HepG2 (cell line): Measurements from ENCODE around the gene TRIM49D1. TPM values are rescaled to one million over a fixed set of nuclear protein-coding genes. Genes with fewer than 3 reads are reported as not detected.
"Not testable (repeated sequence)": the region's sequence is repeated elsewhere in the genome, so short reads cannot be mapped to it uniquely, and the experiment has no call there.

ENCODE experiments used
- ATAC-seq: fragments of 200-7000 bp; cut with Tn5 transposase; 3 replicates; pipeline ENCODE4 v1.9.1; 2020; ENCODE audit warnings: mild to moderate bottlenecking, moderate library complexity
- BruUV-seq: library from RNA; stranded (reverse); fragments of 400-500 nt; replicated peaks from 2 replicates; lab custom pipeline; 2021; lab: Mats Ljungman, UMichigan
- CTCF ChIA-PET: fragments of 300-600 bp; formaldehyde crosslinking; extraction: SDS; loops from one replicate; lab custom pipeline; 2021; ENCODE audit warnings: low total read pairs, inconsistent platforms, low intra/inter-chr PET ratio; lab: Yijun Ruan, JAX
- POLR2A ChIA-PET: fragments of 350-600 bp; sonication (Branson Sonifier 250); formaldehyde crosslinking; loops from one replicate; lab custom pipeline; 2020; ENCODE audit warnings: antibody characterized with exemption, inconsistent platforms; lab: Yijun Ruan, JAX
- DNase-seq: peaks from one replicate; pipeline ENCODE4 v3.0.0-alpha.2; 2015; ENCODE audit warnings: low spot score
- FAIRE-seq: peaks from 3 replicates; lab custom pipeline; 2011; peaks lifted over from hg19 to GRCh38; lab: Jason Lieb, UNC
- H2AFZ ChIP-seq: one replicate; pipeline ENCODE4 v1.6.1; 2011; ENCODE audit warnings: low read length, inconsistent platforms
- H3K27ac ChIP-seq: fragments of 300-600 bp; 3 replicates; pipeline ENCODE4 v1.8.0; 2011; ENCODE audit warnings: mixed run types, mild to moderate bottlenecking, mixed read lengths, low read length, inconsistent platforms; ENCODE audit not compliant: insufficient read depth; ENCODE audit errors: extremely low read length
- H3K27me3 ChIP-seq, 2 experiments: fragments of 200-600 bp in 1 of 2; 2 replicates in 1 of 2; 3 replicates in 1 of 2; pipeline versions ENCODE4 v1.6.0 to v1.8.0; 2011; ENCODE audit warnings: low read length in 2 of 2, mild to moderate bottlenecking in 2 of 2, moderate library complexity in 2 of 2, inconsistent platforms in 1 of 2; ENCODE audit not compliant: insufficient read depth in 2 of 2, control insufficient read depth in 1 of 2
- H3K36me3 ChIP-seq, 2 experiments: fragments of 200-600 bp in 1 of 2; replicated peaks in 1 of 2; 2 replicates in 1 of 2; 3 replicates in 1 of 2; pipeline versions ENCODE4 v1.5.1 to v1.8.0; 2011; ENCODE audit warnings: low read length in 2 of 2, inconsistent platforms in 1 of 2; ENCODE audit not compliant: insufficient read depth in 2 of 2, control insufficient read depth in 1 of 2
- H3K4me1 ChIP-seq: 2 replicates; pipeline ENCODE4 v1.5.1; 2012; ENCODE audit warnings: low read length, inconsistent platforms; ENCODE audit not compliant: insufficient read depth
- H3K4me2 ChIP-seq: 2 replicates; pipeline ENCODE4 v1.6.0; 2011; ENCODE audit warnings: low read depth, low read length, inconsistent platforms
- H3K4me3 ChIP-seq, 3 experiments: fragments of 200-600 bp in 1 of 3; sonication (generic), shearing (Covaris generic) in 1 of 3; replicated peaks in 1 of 3; 2 replicates each; pipeline ENCODE4 v1.5.1; 2011 to 2016; ENCODE audit warnings: low read length in 3 of 3, inconsistent platforms in 2 of 3, low read depth in 2 of 3, mild to moderate bottlenecking in 2 of 3, control low read depth in 1 of 3, mixed read lengths in 1 of 3; ENCODE audit not compliant: insufficient read depth in 1 of 3
- H3K79me2 ChIP-seq: one replicate; pipeline ENCODE4 v1.6.1; 2011; ENCODE audit warnings: low read length, inconsistent platforms; ENCODE audit not compliant: insufficient read depth
- H3K9ac ChIP-seq: 2 replicates; pipeline ENCODE4 v1.6.0; 2011; ENCODE audit warnings: mild to moderate bottlenecking, low read depth, low read length, inconsistent platforms; ENCODE audit not compliant: insufficient read depth
- H3K9me3 ChIP-seq: 2 replicates; pipeline ENCODE4 v1.5.1; 2012; ENCODE audit warnings: mild to moderate bottlenecking, low read length
- H4K20me1 ChIP-seq: 2 replicates; pipeline ENCODE4 v1.6.0; 2011; ENCODE audit warnings: inconsistent platforms, mild to moderate bottlenecking, low read length, moderate library complexity; ENCODE audit not compliant: insufficient read depth
- XBP1 ChIP-seq: sonication (generic); formaldehyde crosslinking; IDR thresholded peaks from 2 replicates; pipeline ENCODE4 v1.5.0; 2020; ENCODE audit warnings: missing genetic modification reagents
- WGBS: methylation state at CpG from one replicate; pipeline ENCODE4 v1.1.6; 2017; ENCODE audit warnings: low lambda C conversion rate; 5-methylcytosine and 5-hydroxymethylcytosine counted together
- in situ Hi-C: cut with HindIII; loops from 2 replicates; pipeline ENCODE4 v1.10.0; 2017; ENCODE audit warnings: low pct_unique_long_range_greater_than_20kb; ENCODE audit not compliant: extremely low pct_ligation_motif_present
- intact Hi-C: fragments of 100-400 bp; cut with micrococcal nuclease; formaldehyde crosslinking; loops from one replicate; pipeline ENCODE4 v1.10.0; 2022; ENCODE audit not compliant: unreplicated experiment
- polyA plus RNA-seq, 8 experiments: library from polyadenylated mRNA; depleted of rRNA in 3 of 8; stranded (reverse) in 7 of 8; unstranded in 1 of 8; fragments of >200 nt; fragmentation: Illumina TruSeq in 4 of 8; extraction: Trizol in 4 of 8; gene quantifications; 2 replicates each; pipeline versions ENCODE4 v1.2.1 to v1.2.3, GENCODE V29; 2011 to 2016; ENCODE audit warnings: low read depth in 4 of 8, missing spikeins in 1 of 8, mixed read lengths in 1 of 8; ENCODE audit not compliant: insufficient read depth in 1 of 8
- total RNA-seq, 5 experiments: library from RNA; depleted of rRNA; stranded (reverse); fragments of >200 nt; fragmentation: Illumina TruSeq; extraction: Trizol; gene quantifications; 2 replicates each; pipeline ENCODE4 v1.2.3, GENCODE V29; 2016; ENCODE audit warnings: low read depth in 1 of 5
- TF ChIP-seq, protein P1 (sequence below): sonication (generic); formaldehyde crosslinking; IDR thresholded peaks from 2 replicates; pipeline ENCODE4 v1.4.0; 2020; ENCODE audit warnings: missing genetic modification reagents, borderline replicate concordance

The TRIM49D1 gene
- total and polyA plus RNA-seq, 2 of the 13 experiments (the other 11 are each of a cell fraction or from before 2014, with no cell fraction given): not detected

DNA sequence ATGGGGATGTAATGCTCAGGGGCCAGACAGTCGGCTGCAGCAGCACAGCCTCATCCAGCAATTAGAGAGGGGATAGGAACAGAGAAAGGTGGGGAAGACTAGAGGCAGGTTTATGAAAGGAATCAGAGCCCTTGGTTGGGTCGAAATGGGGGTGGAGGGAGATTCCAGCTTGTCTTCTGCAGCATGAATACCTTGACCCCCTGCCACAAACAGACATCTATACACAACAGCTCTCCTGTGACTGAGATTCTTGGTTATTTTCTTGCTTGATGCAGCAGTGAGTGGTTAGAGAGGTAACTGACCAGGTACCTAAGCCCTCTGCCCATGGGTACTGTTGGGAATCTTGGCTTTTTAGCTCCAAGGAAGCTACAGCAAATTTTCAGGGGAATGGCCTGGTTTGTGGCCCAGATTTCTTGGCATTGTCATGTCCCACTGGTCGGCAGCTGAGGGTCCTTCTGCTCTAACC lies at the start of gene TRIM49D1 (continued):
- TF ChIP-seq, protein P1, sequence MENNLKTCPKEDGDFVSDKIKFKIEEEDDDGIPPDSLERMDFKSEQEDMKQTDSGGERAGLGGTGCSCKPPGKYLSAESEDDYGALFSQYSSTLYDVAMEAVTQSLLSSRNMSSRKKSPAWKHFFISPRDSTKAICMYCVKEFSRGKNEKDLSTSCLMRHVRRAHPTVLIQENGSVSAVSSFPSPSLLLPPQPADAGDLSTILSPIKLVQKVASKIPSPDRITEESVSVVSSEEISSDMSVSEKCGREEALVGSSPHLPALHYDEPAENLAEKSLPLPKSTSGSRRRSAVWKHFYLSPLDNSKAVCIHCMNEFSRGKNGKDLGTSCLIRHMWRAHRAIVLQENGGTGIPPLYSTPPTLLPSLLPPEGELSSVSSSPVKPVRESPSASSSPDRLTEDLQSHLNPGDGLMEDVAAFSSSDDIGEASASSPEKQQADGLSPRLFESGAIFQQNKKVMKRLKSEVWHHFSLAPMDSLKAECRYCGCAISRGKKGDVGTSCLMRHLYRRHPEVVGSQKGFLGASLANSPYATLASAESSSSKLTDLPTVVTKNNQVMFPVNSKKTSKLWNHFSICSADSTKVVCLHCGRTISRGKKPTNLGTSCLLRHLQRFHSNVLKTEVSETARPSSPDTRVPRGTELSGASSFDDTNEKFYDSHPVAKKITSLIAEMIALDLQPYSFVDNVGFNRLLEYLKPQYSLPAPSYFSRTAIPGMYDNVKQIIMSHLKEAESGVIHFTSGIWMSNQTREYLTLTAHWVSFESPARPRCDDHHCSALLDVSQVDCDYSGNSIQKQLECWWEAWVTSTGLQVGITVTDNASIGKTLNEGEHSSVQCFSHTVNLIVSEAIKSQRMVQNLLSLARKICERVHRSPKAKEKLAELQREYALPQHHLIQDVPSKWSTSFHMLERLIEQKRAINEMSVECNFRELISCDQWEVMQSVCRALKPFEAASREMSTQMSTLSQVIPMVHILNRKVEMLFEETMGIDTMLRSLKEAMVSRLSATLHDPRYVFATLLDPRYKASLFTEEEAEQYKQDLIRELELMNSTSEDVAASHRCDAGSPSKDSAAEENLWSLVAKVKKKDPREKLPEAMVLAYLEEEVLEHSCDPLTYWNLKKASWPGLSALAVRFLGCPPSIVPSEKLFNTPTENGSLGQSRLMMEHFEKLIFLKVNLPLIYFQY (CRISPR knock-in tag): no peak
- no peak for TF ChIP-seq XBP1 (CRISPR knock-in tag)
- TF ChIP-seq, all 625 proteins: peak for 0

DNA sequence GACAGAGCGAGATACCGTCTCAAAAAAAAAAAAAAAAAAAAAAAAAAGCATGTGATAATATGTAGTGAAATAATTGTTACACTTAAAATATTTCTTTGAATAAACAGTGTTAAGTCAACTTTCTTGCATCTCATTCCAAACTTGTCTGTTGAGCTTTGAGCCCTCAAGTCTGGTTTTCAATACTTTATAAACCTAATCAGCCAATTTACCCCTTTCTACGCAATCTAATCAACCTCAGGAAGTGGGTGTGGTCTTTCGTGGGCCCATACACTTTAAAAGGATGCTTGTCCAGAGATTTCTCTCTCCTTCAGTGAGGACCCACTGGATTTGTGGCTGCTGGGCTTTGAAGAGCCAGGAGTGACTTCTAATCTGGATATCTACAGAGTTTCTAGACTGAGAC lies 43.7 kb upstream of the TRIM49D1 start, which contains the start of gene TRIM64:
TSS of gene TRIM64 (plus strand) at position 301 of the 400 bp plus-strand sequence. CDS start 2,467 bp downstream, outside the sequence.
- H3K27ac ChIP-seq, H4K20me1 ChIP-seq, H3K79me2 ChIP-seq, H3K36me3 ChIP-seq, CTCF ChIA-PET, BruUV-seq, ATAC-seq, POLR2A ChIA-PET, H3K4me1 ChIP-seq, FAIRE-seq, H3K4me3 ChIP-seq, intact Hi-C loops, H2AFZ ChIP-seq, H3K9ac ChIP-seq, H3K4me2 ChIP-seq, H3K27me3 ChIP-seq, H3K9me3 ChIP-seq, in situ Hi-C loops, DNase-seq: not testable (repeated sequence)
- no CpG with 5 or more reads among the region's 4 CpGs for WGBS

DNA sequence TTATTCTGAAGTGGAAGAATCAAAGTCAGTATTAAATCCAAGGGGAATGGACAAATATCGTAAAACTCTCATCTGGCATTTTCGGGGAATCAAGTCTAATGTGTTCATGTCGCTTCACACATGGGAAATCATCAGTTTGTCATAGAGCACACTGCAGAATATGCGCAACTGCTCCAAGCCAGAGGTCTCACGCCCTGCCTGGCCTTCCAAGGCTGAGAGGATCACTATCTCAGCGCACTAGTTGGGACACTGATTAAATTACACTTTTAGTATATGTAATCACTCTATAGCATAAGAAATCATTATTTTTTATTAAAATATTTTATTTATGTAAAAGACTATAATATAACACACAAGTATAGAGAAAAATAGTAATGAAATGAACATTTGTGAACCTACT lies 38.8 kb upstream of the TRIM49D1 start:
- H2AFZ ChIP-seq, H3K27me3 ChIP-seq, in situ Hi-C loops, DNase-seq, H3K9ac ChIP-seq, H3K9me3 ChIP-seq, H3K4me3 ChIP-seq, intact Hi-C loops, H3K4me1 ChIP-seq, H3K36me3 ChIP-seq, POLR2A ChIA-PET, BruUV-seq, CTCF ChIA-PET, ATAC-seq, H3K27ac ChIP-seq, H4K20me1 ChIP-seq, H3K79me2 ChIP-seq, FAIRE-seq, H3K4me2 ChIP-seq: not testable (repeated sequence)
- WGBS: 44% methylated on average over 4 of the region's 6 CpGs

DNA sequence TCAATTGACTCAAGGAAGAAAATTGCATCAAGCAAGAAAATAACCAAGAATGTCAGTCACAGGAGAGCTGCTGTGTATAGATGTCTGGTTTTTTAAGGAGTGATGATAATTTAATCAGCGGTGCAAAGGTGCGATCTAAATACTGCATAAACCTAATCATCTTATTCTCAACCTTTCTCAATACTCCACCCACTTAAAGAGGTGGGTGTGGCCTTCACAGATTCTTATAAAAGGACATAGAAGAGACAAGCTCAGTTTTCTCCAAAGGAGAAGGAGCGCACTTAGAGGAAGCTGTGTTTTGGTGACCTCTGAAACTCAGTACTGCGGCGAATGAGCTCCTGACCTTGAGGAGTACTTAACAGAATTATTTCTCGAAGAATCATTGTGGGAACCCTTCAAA lies 1.7 kb upstream of the TRIM49D1 start, which contains the start of gene TRIM49D2:
TSS of gene TRIM49D2 (plus strand) at position 301 of the 400 bp plus-strand sequence. CDS start 2,698 bp downstream, outside the sequence.
- H3K9me3 ChIP-seq, H3K27ac ChIP-seq, in situ Hi-C loops, H3K36me3 ChIP-seq, H3K4me2 ChIP-seq, H4K20me1 ChIP-seq, DNase-seq, FAIRE-seq, H3K27me3 ChIP-seq, H2AFZ ChIP-seq, H3K79me2 ChIP-seq, CTCF ChIA-PET, POLR2A ChIA-PET, BruUV-seq, H3K4me1 ChIP-seq, H3K4me3 ChIP-seq, intact Hi-C loops, ATAC-seq, H3K9ac ChIP-seq: not testable (repeated sequence)
- 0% methylated on average over 2 of the region's 6 CpGs for WGBS
